Mucosa of descending colon (tissue), 3 donors: ENCODE results near the gene HOXD3. TPM values are rescaled to one million over a fixed set of nuclear protein-coding genes. Genes with fewer than 3 reads are reported as not detected.

Source experiments
- ATAC-seq: fragments of 200-7000 bp; cut with Tn5 transposase; one replicate; pipeline ENCODE4 v1.9.1; 2020; ENCODE audit warnings: mild to moderate bottlenecking, moderate library complexity
- DNase-seq, 3 donors: peaks; one replicate each; pipeline ENCODE4 v3.0.0-alpha.2; 2020
- H3K36me3 ChIP-seq: fragments of 200-600 bp; one replicate; pipeline ENCODE4 v1.8.0; 2021; ENCODE audit warnings: low read depth, mild to moderate bottlenecking
- H3K4me1 ChIP-seq: fragments of 200-600 bp; one replicate; pipeline ENCODE4 v1.8.0; 2021; ENCODE audit warnings: low read depth, mild to moderate bottlenecking
- H3K4me3 ChIP-seq: fragments of 200-600 bp; one replicate; pipeline ENCODE4 v1.8.0; 2021; ENCODE audit warnings: mild to moderate bottlenecking
- H3K9me3 ChIP-seq: fragments of 200-600 bp; one replicate; pipeline ENCODE4 v1.8.0; 2021; ENCODE audit warnings: mild to moderate bottlenecking
- CTCF ChIP-seq: fragments of 200-600 bp; IDR thresholded peaks from one replicate; pipeline ENCODE4 v1.8.0; 2022; ENCODE audit warnings: antibody characterized with exemption, mild to moderate bottlenecking
- intact Hi-C, 2 donors: fragments of 100-400 bp; cut with DNase I in 1 of 2; cut with micrococcal nuclease in 1 of 2; formaldehyde crosslinking; loops; one replicate each; pipeline versions ENCODE4 v1.11.0 to v1.11.1; 2022; cut with DNase I, micrococcal nuclease
- total RNA-seq, 3 donors: library from RNA; stranded (reverse); fragmentation: NEBNext Ultra II Directional in 2 of 3; extraction: Animal tissue kit (Norgen Biotek cat#: 25700) in 2 of 3; gene quantifications; one replicate each; pipeline versions ENCODE4 v1.2.1 to v1.2.4, GENCODE V29; 2021 to 2023
- donor health status: DM: no; HTN: no; CAD: no; lungs with moderate emphysema.
- donor health status: DM: no; HTN: no; CAD: no.
- donor health status: DM: no; HTN: yes; CAD: no.

Gene HOXD3
- total RNA-seq, 3 donors from 2014 or later: 5.8 to 7.0 (median 6.0) TPM

- Histone ChIP-seq H3K4me3 (no peak overlapping the region), H3K9me3 (no peaks in the 10 kb centered on the region), H3K36me3 (no peaks in the 10 kb centered on the region), H3K4me1 (peaks cover 9% of the 10 kb centered on the region)
- ATAC-seq: no peak
- no peak for DNase-seq
- no peak for TF ChIP-seq CTCF
- intact Hi-C loops: loop anchor here (10.0 kb wide), 3 partner anchors 136 to 676 kb away; no protein-coding TSS in a partner anchor
Measured at GRCh38 chr2:176148751-176149421, 8.2 kb upstream of the HOXD3 start.

DNA sequence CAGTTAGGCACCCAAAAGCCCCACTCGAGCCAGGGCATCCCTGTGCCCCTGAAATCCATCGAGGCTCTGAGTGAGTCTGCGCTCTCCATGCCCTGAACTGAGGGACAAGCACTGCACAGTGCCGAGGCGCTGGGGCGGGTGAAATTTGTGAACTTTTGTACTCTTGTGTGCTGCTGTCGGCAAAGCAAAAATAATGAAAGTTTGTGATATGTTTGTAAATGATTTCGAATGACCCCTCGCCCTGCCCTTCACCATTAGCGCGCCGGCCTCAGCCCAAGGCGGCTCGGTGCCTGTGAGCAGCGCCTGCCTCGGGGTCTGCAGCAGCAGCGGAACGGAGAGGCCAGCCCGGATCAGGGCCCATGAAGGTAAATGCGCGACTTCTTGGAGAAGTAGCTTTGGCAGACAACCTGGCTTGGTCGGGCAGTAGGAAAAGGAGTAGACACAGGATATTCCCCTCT is 7.6 kb upstream of the HOXD3 start:
- H3K9me3 ChIP-seq: no peaks in the 10 kb centered on the region
- H3K4me1 ChIP-seq: peaks cover 9% of the 10 kb centered on the region
- H3K4me3 ChIP-seq: no peak overlapping the region
- DNase-seq (no peak), ATAC-seq (no peak)
- no peak for TF ChIP-seq CTCF
- no peaks in the 10 kb centered on the region for H3K36me3 ChIP-seq
- intact Hi-C loops: loop anchor here (10.0 kb wide), 3 partner anchors 135 to 675 kb away; no protein-coding TSS in a partner anchor

GRCh38 chr2:176149939-176150583 is 7.0 kb upstream of the HOXD3 start:
- H3K36me3 ChIP-seq: no peaks in the 10 kb centered on the region
- peaks cover 9% of the 10 kb centered on the region for H3K4me1 ChIP-seq
- intact Hi-C loops: loop anchor here (10.0 kb wide), 3 partner anchors 135 to 675 kb away; no protein-coding TSS in a partner anchor
- ATAC-seq (no peak), DNase-seq (no peak)
- no peak for TF ChIP-seq CTCF
- H3K4me3 ChIP-seq: no peak overlapping the region
- no peaks in the 10 kb centered on the region for H3K9me3 ChIP-seq

DNA sequence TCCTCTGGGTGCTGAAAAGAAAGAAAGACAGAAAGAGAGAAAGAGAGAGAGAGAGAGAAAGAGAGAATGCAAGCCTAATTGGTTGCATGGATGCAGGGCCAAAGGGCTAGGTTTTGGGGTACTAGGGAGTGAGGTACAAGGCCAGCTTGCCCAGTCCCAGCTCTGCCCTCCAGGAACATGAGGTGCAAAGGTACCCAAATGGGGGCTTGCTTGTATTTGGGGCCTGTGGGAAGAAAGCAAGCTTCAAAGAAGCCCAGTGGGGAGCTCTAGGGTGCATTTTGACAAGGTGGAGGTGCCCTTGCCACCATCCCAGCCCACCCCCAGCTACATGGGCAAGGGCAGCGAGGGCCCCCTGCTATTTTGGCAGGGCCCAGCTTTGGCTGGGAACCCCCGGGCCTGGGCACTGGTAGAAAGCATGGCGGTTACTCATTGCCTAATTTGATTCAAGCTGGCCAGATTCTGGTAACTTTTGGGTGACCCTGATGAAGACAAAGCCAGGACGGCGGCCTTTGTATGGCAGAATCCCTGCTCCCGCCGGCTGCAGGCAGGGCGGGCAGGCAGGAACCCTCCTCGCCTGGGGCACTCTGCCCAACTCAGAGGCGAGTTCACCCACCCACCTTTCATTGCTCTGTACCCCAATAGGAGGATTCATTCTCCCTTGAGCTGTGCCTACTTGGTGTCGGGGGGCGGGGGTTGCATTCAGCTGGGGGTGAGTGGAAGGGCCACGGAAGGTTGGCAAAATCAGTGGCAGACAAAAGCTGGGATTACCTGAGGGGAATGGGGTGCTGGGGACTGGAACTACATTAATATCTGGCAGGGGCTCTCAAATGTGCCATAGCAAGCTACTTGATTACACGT is 6.3 kb upstream of the HOXD3 start:
- intact Hi-C loops: no loop called here
- no peak for TF ChIP-seq CTCF
- DNase-seq (no peak), ATAC-seq (no peak)
- Histone ChIP-seq H3K36me3 (no peaks in the 10 kb centered on the region), H3K9me3 (no peaks in the 10 kb centered on the region), H3K4me1 (peaks cover 8% of the 10 kb centered on the region), H3K4me3 (no peak overlapping the region)

- DNase-seq (no peak), ATAC-seq (no peak)
- Histone ChIP-seq H3K4me1 (peaks cover 2% of the 10 kb centered on the region), H3K4me3 (no peak within 1 kb of the TSS), H3K36me3 (no peaks in the 10 kb centered on the region), H3K9me3 (no peaks in the 10 kb centered on the region)
- TF ChIP-seq CTCF: no peak
- intact Hi-C loops: no loop called here
Measured at GRCh38 chr2:176151442-176152287, 5.4 kb upstream of the HOXD3 start, which contains the start of gene HOXD4. Gene HOXD4, plus strand, starts transcription at chr2:176151550. Its CDS starts 84 bp downstream, at chr2:176151634.
